M059J (cell line): Measurements from ENCODE around the gene PARVB. TPM values are rescaled to one million over a fixed set of nuclear protein-coding genes. Genes with fewer than 3 reads are reported as not detected.
A peak's percentile ranks its signal among the peaks of the same experiment; 100 is the strongest.

Experiments used
- DNase-seq: peaks from one replicate; pipeline ENCODE4 v3.0.0-alpha.2; 2012; ENCODE audit warnings: low read depth
- total RNA-seq: library from RNA; depleted of rRNA; stranded (reverse); fragments of >200 nt; shearing (Covaris generic); gene quantifications from 2 replicates; pipeline ENCODE4 v1.2.3, GENCODE V29; 2014

Gene PARVB
- total RNA-seq, 1 experiment from 2014 or later, result 0.15 TPM

DNA sequence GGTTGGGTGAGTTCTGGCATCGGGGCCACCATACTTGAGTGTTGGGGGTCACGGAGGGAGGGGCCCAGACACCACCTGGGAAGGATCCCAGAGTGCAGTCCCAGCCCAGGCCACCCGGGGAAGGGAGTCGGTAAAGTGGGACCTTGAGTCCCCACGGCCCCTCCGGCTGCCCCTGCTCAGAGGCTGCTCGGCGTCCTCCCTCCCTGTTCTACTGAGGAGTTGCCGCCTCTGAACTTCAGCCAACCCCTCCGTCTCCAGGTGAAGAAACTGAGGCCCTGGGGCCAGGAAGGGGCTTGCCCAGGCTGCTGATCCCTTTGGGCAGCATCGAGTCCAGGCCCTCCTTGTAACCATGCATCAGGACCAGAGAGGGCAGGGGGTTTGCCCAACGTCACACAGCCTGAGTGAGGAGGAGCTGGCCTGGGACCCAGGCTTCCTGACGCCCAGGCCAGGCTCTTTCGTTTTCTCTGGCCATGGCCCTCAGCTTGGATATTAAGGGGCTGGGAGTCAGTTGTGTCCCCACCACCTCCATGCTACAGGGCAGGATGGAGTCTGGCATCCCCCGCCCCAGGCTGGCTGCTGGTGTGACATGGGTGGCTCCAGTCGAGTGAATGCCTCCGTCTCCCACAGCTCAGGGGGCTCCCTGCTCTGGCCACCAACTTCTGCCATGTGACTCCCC, 157.9 kb downstream of the PARVB start:
- no peak for DNase-seq

DNA sequence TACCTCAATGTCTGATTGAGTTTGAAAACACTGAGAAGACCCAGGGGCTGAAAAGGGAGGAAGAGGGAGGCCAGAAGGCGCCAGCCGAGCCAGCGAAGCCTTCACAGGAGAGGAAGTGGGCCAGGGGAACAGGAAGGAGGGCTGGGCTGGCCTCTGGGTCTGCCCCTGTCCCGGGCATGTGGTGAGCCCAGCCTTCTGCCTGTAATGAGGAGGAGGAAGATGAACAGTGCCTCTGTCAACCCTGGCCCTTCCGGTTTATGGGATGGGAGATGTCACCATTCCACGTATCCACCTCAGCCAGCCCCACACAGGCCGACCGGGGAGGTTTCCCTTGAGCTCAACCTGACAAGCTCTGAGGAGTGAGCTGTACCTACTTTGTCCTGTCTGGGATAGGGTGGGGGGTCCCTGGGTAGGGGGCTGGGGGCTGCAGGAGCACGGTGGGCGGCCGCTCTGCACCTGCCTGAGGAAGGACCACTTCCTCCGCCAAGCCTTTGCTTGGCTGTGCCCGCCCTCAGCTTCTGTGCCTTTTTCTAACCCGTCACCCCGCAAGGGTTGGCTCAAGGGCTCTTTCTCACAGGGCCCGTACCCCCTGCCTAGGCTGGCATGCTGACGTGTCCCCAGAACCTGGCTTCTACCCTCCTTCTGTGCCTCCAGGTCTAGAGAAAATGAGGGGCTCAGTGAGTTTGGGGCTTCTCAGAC, 158.6 kb downstream of the PARVB start:
- no peak for DNase-seq

DNA sequence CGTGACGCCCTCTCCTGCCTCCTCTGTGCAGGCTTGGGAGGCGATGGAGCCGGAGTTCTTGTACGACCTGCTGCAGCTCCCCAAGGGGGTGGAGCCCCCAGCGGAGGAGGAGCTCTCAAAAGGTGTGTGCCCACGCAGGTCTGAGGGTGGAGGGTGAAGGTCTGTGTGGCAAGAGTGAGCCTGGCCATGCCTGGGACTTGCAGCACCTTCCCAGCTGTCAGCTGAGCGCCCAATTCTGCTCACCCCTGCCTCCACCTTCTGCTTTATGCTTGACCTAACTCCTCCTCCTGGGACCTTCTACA, 159.1 kb downstream of the PARVB start:
- DNase-seq, result no peak

DNA sequence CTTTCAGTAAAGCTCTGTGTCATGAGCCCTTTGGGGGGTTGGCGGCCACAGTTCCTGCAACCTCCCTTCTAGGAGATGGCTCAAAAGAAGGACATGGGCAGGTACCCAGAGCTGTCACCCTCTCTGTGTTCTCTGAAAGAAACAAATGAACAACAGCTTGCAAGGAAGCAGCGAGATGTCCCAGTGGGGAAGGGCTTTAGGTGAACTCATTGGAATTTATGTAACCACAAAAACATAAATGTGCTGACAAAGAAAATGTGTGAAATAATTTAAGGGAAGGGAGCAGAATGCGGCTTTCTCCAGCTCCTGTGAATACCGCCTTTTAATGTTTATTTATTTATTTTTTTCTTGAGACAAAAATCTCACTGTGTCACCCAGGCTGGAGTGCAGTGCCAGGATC, 159.9 kb downstream of the PARVB start:
- no peak for DNase-seq

DNA sequence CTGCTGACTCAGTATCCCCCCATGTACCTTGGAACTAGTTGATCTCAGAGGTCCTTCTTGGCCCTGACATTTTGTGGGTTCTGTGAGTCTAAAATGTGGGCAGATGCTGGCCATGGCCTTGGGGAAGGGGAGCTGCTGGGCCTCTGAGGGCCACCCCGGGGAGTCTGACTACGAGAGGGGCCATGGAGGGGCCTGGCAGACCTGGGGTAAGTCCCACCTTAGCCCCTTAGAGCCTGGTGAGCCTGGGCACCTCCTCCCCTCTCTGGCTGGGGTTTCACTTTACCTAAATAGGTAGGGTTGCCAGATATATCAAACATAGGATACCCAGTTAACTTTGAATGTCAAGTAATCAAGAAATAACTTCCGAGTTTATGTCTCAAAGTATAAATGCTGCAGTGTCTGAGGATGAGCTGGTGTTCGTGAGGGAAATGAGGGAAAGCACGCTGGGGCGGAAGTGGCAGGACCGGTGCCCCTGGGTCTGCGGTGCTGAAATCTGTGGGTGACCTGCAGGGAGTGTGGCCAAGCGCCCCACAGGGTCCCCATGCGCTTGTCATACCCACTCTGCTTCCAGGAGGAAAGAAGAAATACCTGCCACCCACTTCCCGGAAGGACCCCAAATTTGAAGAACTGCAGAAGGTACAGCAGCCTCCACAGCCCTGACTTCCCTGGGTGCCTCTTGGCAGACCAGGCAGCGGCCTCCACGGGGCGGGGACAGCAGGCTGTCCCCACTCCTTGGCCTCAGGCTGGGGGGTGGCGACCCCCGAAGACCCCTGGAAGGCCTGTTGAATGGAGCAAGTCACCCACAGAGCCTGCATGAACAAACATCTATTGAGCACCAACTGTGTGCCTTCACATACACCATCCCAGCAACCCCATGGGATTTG, 161.4 kb downstream of the PARVB start:
- no peak for DNase-seq

DNA sequence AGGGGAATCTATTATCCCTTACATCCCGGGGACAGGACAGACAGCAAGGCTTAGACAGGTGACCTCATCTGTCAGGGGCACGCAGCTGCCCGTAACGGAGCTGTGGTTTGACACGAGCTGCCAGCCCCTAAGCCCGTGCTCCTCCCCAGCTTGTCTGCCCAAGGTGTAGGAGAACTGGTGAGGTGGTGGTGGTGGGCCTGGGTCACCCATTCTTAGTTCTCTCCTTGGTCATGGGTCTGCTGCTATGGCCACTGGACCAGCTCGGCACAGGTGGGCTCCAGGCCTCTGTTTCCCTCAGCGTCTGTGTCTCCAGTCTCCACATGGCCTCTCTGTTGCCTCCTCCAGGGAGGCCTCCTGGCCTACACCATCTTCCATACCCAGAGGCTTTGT, 162.0 kb downstream of the PARVB start:
- no peak for DNase-seq

DNA sequence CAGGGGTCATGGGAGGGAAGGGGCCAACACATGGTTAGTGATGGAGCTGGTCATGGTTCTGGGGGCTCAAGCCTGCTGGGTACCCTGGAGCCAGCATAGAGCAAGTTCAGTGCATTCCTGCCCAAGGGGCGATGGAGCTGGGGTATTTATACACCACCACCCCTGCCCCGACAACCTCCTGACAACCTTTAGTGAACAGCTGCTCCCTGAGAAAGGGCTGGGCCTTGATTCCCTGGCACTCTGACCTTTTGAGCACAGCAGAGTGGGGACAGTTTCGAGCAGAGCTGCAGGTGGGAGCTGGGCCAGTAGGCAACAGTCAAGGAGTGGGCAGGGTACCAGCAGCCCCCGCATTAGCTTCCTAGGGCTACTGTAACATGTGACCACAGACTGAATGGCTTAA, 162.6 kb downstream of the PARVB start:
- no peak for DNase-seq

DNA sequence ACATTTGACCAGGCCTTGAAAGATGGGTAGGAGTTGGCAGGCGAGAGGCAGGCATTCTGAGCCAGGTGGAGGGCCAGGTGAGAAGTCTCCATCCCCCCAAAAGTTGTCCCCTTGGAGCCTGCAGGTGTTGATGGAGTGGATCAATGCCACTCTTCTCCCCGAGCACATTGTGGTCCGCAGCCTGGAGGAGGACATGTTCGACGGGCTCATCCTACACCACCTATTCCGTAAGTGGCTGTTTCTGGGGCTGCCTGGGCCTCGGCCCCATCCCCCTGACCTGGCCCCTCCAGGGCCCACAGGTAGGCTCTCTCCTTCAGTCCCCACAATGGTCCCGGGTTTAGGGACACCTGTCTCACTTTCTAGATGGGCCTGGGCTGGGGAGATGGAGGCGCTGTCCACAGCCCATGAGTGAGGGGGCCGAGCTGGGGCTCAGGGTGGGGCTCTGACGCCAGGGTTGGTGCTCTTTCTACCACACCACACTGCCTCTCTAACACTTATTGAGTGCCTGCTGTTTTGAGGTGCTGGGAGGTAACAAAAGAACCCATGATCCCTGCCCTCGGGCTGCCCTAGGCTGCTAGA, 163.6 kb downstream of the PARVB start:
- DNase-seq, result no peak

DNA sequence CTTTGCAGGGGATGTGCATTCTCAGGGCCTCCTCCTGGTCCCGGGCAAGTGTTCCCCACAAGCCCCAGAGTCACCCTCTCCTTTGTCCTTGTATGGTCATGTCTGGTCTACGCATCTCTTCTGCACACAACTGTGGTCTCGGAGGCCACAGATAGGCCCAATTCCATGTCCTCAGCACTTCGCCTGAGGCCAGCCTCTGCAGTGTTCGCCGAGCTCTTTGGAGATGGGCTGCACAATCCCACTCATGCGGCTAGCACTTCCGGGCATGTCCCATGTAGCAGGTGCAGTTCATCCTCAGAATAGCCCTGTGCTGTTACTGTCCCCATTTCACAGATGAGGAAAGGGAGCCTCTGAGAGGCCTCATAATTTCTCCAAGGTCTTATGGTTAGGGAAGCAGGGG, 164.2 kb downstream of the PARVB start:
- no peak for DNase-seq

DNA sequence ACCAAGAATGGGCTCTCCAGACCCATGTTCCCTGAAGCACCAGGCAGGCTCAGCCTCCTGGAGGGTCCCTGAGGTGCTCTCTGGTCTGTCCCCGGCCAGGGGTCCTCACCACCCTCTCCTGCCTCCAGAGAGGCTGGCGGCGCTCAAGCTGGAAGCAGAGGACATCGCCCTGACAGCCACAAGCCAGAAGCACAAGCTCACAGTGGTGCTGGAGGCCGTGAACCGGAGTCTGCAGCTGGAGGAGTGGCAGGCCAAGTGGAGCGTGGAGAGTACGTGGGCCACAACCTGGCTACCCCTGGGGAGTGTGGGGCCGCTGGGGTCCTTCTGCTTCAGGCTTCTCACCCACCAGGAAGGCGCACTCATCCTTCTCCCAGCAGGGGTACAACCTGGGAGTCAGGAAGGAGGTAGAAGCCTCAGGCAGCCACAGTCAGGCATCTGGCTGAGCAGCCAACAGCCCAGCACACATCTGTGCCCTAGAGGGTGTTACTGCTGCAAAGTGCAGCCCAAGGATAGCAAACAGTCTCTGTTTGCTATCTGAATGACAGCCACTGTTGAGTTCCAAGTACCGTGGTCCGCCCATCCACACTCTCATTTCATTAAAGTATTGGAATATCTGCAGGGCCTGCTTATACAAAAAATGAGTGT, 165.0 kb downstream of the PARVB start:
- no peak for DNase-seq

DNA sequence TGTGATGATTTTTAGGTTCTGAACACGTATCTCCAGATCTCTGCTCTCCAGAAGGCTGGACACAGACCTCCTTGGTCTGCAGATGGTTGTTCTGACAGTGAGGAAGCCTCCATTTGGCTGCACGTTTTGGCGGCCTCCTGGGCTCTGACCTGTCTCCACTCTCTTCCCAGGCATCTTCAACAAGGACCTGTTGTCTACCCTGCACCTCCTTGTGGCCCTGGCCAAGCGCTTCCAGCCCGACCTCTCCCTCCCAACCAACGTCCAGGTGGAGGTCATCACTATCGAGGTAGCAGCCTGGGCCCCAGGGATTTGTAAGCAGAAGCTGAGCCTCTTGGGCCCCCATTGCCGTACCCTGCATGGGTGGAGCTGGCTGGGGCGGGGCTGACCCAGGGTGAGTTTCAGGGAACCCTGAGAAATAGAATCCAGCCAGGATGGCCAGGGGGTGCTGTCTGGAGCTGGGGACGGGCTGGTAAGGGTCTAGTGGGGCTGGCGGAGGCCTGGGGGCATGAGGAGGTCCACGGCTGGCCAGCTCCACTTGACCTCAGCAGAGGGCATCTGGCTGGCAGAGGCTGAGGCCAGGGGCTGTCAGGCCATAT, 166.4 kb downstream of the PARVB start:
- no peak for DNase-seq

DNA sequence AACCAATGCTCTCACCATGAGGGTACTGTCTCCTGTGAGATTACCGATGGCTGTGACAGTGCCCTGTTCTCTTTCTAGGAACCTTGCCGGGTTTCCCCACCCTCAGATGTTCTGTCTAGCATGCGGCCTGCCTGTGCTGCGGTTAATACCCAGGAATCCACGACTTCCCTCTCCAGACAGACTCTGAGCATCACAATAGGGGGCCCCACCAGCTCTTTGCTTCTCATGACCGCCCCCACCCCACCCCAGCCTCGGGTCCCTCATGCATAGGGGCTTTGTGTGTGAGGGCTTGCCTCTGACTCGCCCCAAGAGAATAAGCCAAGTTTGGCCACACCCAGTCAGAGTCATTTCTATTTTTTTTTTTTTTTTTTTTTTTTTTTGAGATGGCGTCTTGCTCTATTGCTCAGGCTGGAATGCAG, 166.9 kb downstream of the PARVB start:
- DNase-seq, result no peak

DNA sequence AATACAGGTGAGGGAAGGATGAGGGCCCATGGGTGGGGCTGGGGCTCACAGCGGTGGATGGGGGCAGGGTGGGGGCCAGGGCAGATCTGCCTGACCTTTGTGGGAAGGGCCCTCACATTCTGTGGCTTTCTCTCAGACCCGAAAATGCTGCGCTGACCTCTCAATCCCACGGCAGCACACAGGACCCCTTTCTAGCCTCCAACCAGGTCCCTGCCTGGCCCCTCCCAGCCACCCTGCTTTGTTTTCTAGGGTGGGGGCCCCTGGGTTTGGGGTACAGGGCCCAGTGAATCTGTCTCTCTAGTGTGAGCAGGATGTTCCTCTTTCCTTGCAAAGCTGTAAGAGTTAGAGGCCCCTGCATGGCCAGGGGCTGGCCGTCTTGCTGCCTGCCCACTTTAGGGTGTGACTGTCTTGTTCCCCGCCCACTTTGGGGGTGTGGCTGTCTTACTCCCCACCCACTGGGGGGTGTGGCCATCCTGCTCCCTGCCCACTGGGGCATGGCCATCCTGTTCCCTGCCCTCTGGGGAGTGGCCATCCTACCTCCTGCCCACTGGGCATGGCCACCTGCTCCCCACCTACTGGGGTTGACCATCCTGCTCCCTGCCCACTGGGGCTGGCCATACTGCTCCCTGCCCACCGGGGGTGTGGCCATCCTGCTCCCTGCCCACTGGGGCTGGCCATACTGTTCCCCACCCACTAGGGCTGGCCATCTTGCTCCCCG, 168.2 kb downstream of the PARVB start:
- no peak for DNase-seq

DNA sequence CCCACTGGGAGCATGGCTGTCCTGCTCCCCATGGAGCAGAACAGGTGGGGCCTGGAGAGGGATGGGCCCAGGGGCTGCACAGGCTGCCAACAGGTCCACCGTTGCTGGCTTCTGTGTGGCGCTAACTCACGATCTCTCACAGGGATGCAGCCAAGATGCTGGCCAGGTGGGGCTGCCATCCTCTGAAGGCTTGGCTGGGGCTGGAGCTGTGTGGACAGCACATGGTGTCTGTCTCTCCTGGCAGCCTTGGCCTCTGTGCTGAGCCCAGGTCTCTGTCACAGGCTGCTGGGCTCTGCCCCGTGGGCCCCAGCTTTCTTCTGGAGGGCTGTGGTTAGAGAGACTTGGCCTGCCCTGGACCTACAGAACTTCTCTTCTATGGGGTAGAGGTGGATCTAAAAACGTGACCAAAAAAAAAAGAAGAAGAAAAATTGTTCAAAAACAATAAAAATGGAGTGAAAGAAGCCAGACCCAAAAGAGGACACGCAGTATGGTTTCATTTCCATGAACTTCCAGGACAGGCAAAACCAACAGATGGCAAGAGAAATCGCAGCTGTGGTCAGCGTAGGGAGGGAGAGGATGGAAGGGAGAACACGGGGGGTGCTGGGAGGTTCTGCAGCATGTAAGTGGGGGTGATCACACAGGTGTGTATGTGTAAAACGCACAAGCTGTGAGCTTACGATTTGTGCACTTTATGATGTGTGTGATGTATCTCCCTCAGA, 168.9 kb downstream of the PARVB start:
- peak; percentile 15 for DNase-seq

DNA sequence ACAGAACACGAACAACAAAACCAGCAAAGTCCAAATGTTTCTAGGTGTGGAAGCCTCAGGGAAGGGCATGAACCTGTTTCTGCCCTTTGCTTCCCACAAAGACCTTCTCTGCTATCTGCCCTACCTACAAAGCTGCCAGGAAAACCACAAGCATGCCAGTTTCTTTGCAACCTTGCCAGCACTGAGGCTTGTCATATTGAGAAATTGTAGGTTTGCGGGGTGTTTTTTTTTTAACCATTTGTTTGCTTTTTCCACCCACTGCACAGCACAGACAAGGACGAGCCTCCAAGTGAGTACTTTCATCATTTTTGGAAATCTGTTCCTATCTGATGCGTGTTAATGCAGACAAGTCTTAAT, 169.4 kb downstream of the PARVB start:
- peak; percentile 65 for DNase-seq

DNA sequence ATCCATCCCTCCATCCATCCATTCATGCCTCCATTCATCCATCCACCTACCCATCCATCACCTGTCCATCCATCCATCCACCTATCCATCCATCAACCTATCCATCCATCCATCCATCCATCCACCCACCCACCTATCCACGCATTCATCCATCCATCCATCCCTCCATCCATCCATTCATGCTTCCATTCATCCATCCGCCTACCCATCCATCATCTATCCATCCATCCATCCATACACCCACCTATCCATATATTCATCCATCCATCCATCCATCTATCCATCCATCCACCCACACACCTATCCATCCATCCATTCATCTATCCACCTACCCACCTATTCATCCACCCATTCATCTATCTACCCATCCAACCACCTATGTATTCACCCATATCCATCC, 170.5 kb downstream of the PARVB start:
- no peak for DNase-seq

DNA sequence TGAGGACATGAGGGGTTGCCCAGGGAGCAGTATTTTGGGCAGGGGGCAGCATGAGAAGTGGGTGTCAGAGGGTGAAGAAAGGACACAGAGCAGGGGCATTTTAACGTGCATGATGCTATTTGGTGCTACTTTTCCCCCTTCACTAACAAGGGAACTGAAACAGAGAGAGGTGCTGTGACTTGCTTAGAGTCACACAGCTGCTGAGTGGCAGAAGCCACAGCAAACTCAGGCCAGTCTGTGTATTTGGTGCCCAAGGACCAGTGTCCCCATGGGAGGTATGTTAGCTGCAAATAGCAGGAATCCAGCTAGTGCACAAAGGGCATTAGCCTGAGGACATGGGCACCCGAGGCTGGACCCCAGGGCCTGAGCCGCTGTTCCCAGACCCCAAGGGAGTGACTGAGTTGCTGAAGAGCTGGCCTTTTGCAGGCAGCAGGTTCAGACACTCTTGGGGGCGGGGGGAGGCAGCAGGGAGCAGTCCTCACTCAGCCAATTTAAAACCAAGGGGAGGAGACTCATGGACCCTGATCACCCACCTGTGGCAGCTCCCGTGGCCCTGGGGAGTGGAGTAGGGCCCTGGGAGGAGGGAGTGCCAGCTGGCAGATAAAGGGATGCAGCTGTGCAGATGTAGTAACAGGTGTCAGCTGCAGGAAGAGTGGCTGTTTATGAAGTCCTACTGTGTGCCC, 171.2 kb downstream of the PARVB start:
- no peak for DNase-seq

DNA sequence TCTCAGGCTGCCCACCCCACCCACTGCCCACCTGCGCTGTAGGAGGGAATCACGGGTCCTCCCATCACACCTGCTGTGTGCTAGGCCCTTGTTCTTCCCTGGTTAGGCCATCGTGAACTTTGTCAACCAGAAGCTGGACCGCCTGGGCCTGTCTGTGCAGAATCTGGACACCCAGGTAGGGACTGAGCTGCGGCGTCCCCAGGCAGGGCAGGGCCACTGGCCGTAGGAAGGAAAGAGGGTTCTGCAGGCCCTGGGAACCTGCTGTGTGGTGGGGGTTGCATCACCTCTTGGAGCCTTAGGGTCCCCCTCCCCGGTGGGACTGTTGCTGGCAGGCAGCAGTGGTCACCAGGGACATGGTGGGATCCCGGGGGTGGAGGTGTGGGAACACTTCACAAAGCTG, 172.1 kb downstream of the PARVB start:
- no peak for DNase-seq

DNA sequence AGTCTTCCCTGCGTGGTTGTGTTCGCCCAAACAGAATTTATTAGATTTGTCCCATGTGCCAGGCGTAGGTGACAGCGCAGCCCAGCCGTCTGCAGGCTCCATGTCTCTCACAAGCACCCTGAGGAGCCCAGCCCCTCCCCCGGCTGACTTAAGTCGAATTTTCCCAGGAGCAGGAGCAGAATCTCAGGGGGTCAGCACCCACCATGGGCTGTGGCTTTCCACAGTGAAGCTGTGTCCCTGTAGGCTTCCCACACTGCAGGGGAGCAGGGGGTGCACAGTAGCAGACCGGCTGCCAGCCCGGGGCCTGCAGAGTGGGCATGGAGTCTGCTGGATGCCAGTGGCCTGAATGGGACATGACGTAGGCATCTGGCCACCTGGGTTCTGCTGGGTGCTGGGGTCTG, 172.6 kb downstream of the PARVB start:
- no peak for DNase-seq

DNA sequence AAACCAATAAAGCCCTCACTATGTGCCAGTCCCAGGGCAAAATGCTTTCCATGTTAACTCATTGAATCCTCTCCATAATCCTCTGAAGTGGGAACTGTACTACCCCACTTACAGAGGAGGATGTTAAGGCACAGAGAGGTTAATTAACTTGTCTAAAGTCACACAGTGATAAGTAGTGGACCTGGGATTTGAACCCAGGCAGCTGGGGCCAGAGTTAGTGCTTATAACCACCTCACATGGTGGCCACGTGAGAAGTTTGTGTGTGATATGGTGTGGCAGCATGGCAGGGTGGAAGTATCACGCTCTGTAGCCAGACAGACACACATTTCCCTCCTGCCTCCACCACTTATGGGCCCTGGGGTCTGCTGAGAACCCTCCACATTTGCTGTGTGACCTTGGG, 173.2 kb downstream of the PARVB start:
- DNase-seq, result no peak
